22Rv1 (cell line): ENCODE data around the gene KRT5.

Source experiments
- ZFX ChIP-seq: fragments of 450-650 bp; IDR thresholded peaks from 2 replicates; pipeline ENCODE4 v1.6.1; 2017; ENCODE audit warnings: antibody characterized with exemption, borderline replicate concordance
- TF ChIP-seq, protein P1 (sequence below): fragments of 450-650 bp; IDR thresholded peaks from 2 replicates; pipeline ENCODE4 v1.5.1; 2017; ENCODE audit warnings: mild to moderate bottlenecking

DNA sequence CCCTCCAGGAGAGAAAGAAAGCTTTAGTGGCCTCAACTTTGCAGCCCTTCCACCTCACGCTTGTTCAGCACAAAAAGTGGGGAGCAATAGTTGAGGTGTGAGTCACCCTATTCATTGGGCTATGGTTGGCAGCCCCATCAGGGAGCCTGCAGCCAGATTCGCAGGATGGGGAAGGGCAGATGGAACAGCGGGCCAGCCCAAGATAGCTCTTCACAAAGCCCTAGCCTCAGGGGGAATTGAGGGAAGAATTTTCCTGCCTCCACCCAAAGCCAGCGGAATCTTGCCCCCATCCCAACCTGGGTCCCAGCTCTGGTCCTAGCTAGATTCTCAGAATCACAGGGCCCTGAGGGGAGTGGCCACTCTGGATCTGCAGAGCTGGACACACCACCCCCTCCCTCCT, 3.6 kb upstream of the KRT5 start:
- TF ChIP-seq, protein P1, sequence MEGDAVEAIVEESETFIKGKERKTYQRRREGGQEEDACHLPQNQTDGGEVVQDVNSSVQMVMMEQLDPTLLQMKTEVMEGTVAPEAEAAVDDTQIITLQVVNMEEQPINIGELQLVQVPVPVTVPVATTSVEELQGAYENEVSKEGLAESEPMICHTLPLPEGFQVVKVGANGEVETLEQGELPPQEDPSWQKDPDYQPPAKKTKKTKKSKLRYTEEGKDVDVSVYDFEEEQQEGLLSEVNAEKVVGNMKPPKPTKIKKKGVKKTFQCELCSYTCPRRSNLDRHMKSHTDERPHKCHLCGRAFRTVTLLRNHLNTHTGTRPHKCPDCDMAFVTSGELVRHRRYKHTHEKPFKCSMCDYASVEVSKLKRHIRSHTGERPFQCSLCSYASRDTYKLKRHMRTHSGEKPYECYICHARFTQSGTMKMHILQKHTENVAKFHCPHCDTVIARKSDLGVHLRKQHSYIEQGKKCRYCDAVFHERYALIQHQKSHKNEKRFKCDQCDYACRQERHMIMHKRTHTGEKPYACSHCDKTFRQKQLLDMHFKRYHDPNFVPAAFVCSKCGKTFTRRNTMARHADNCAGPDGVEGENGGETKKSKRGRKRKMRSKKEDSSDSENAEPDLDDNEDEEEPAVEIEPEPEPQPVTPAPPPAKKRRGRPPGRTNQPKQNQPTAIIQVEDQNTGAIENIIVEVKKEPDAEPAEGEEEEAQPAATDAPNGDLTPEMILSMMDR = no peak
- TF ChIP-seq ZFX = no peak
